ENCODE measurements around the gene MGARP. TPM values are rescaled to one million over a fixed set of nuclear protein-coding genes. Genes with fewer than 3 reads are reported as not detected.

MGARP gene
- total and polyA plus RNA-seq, 4 experiments from 2014 or later = 0.20 to 0.52 (median 0.28) TPM

DNA sequence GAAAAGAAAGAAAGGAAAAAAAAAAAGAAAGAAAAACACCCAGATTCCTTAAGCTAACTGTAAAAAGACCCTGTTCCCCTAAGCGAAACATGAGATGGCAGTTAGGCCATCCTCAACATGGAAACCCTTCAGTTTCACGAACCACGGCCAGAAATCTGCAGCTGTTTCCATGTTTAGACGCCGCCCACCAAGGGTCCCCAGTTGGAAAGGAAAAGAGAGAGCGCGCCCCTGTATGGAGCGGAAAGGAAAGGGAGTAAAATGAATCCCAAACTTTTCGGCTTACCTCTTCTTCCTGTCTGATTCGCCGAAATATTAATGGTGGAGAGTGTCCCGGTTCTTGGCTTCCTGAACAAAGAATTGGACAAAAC lies 38.3 kb downstream of the MGARP start:
- Histone ChIP-seq H3K4me3 (ENCODE audit: low read length in 2 of 2) (no peak overlapping the region), H3K4me1 (ENCODE audit: insufficient read depth, low read length) (peaks cover 9% of the 10 kb centered on the region), H3K27ac (ENCODE audit: low read depth, low read length) (no peak overlapping the region), H3K9me3 (ENCODE audit: control insufficient read depth in 1 of 2, low read length in 2 of 2) (no peaks in the 10 kb centered on the region), H3K27me3 (ENCODE audit: insufficient read depth, low read length) (no peaks in the 10 kb centered on the region), H3K36me3 (ENCODE audit: insufficient read depth, low read length) (no peaks in the 10 kb centered on the region)
- Mint-ChIP-seq H3K36me3 (peaks cover 0 to 6% of the 10 kb centered on the region in 2 donors), H3K4me1 (peaks cover 0 to 10% (median 3%) of the 10 kb centered on the region in 4 donors), H3K27me3 (no peaks in the 10 kb centered on the region), H3K9me3 (peaks cover 0 to 9% (median 1%) of the 10 kb centered on the region in 8 donors), H3K27ac (no peak overlapping the region), H3K4me3 (no peak overlapping the region)
- no peak for DNase-seq
- intact Hi-C loops (cut with micrococcal nuclease) = no loop called here
- CTCF ChIA-PET (ENCODE audit: partially characterized antibody) = no interaction called here
- POLR2A ChIA-PET (ENCODE audit: partially characterized antibody) = no interaction called here

DNA sequence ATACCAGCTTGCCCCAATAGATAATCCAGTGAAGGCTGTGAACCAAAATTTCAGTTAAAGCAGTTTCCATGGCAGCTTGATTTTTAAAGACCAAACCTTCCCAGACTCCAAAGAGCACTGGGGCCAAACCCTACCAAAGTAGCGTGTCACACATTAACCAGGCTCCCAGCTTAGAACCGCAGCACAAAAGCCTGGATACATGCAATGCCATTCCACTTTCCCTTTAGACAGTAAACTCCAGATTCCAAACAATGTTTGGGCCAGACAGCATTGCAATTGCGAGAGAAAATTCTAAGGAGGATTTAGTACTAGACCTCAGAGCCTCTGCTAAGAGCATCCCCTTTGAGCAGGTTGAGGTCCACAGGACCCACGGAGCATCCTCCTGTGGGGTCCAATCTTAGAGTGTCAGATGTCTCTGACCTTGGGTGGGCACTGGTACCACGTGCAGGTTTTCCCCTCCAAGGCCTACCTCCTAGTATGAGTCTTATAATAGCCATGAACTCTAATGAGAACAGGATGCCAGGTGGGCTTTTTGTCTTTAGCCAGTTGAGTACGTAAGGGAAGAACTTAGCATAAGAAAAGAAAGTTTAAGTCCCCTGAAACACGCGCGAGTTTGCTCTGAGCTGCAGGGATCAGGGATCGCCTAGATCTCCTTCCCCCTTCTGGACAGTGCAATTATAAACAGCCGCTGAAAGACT lies 38.8 kb downstream of the MGARP start:
- peaks cover 0 to 6% of the 10 kb centered on the region in 2 donors for H3K36me3 Mint-ChIP-seq
- no peaks in the 10 kb centered on the region for H3K27me3 Mint-ChIP-seq
- H3K4me3 Mint-ChIP-seq = no peak overlapping the region
- intact Hi-C loops (cut with micrococcal nuclease) = no loop called here
- Histone ChIP-seq H3K9me3 (ENCODE audit: control insufficient read depth in 1 of 2, low read length in 2 of 2) (no peaks in the 10 kb centered on the region), H3K27me3 (ENCODE audit: insufficient read depth, low read length) (no peaks in the 10 kb centered on the region), H3K4me3 (ENCODE audit: low read length in 2 of 2) (no peak overlapping the region), H3K27ac (ENCODE audit: low read depth, low read length) (no peak overlapping the region), H3K36me3 (ENCODE audit: insufficient read depth, low read length) (no peaks in the 10 kb centered on the region), H3K4me1 (ENCODE audit: insufficient read depth, low read length) (peaks cover 9% of the 10 kb centered on the region)
- peaks cover 0 to 9% (median 1%) of the 10 kb centered on the region in 8 donors for H3K9me3 Mint-ChIP-seq
- ChIA-PET CTCF (ENCODE audit: partially characterized antibody) (no interaction called here), POLR2A (ENCODE audit: partially characterized antibody) (no interaction called here)
- DNase-seq = no peak
- peaks cover 0 to 10% (median 3%) of the 10 kb centered on the region in 4 donors for H3K4me1 Mint-ChIP-seq
- peak overlapping the region in 1 of 7 donors; percentile 44 for H3K27ac Mint-ChIP-seq

DNA sequence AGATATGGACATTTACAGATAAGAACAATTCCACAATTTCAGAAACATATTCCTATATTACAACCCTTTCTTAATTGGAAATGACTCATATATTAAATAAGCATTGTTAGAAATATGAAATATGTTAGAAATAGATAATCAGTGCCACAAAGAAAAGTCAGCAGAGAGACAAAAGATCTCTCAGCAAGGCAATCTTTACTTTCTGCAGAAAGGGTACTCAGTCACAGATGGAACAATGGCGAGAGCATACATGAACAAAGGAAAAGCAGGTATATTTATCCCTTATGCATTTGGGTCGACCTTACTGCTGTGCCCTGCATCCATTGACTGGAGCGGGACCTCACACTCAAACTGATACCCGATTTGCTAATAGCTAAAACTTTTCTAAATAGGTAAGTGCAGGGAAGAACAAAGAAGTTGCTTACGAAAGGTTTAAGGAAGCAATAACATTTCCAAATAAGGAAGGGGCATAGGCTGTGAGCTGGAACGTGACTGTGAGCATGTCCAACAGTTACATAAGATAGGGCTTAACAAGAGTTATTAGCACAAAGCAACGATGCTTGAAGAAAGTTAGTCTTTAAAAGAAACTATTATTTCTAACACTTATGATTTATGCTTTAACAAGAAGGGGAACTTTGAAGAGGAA lies 40.8 kb downstream of the MGARP start:
- H3K4me3 ChIP-seq (ENCODE audit: low read length in 2 of 2) = no peak overlapping the region
- DNase-seq = no peak
- H3K9me3 ChIP-seq (ENCODE audit: control insufficient read depth in 1 of 2, low read length in 2 of 2) = no peaks in the 10 kb centered on the region
- Mint-ChIP-seq H3K36me3 (peaks cover 0 to 6% of the 10 kb centered on the region in 2 donors), H3K27me3 (no peaks in the 10 kb centered on the region), H3K9me3 (peaks cover 0 to 9% (median 1%) of the 10 kb centered on the region in 8 donors), H3K27ac (no peak overlapping the region), H3K4me1 (peaks cover 0 to 10% (median 3%) of the 10 kb centered on the region in 4 donors), H3K4me3 (no peak overlapping the region)
- intact Hi-C loops (cut with micrococcal nuclease) = no loop called here
- H3K4me1 ChIP-seq (ENCODE audit: insufficient read depth, low read length) = peaks cover 9% of the 10 kb centered on the region
- H3K27ac ChIP-seq (ENCODE audit: low read depth, low read length) = no peak overlapping the region
- H3K36me3 ChIP-seq (ENCODE audit: insufficient read depth, low read length) = no peaks in the 10 kb centered on the region
- ChIA-PET POLR2A (ENCODE audit: partially characterized antibody) (no interaction called here), CTCF (ENCODE audit: partially characterized antibody) (no interaction called here)
- no peaks in the 10 kb centered on the region for H3K27me3 ChIP-seq (ENCODE audit: insufficient read depth, low read length)

DNA sequence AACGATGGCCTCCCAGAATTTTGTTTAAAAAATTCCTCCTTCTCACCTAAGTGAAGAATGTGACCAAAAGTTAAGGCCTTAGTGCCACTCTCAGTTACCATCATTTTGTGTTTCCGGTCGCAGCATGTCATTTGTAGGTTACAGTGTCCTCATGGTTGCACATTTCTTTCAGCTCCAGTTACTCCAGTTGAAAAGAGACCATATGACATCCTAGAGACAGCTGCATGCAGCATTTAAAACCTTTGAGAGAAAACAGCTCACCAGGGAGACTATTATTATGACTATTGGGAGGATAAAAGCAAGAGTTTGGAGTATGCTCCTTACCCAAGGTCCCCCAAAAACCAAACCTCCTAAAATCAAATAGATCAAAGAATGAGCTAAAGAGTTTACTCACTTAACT lies 45.8 kb downstream of the MGARP start:
- H3K9me3 Mint-ChIP-seq = peaks cover 0 to 6% (median under 1%) of the 10 kb centered on the region in 8 donors
- no peak for DNase-seq
- no peaks in the 10 kb centered on the region for H3K27me3 Mint-ChIP-seq
- CTCF ChIA-PET (ENCODE audit: partially characterized antibody) = interaction anchor here (0.7 to 1.7 kb wide), 3 partner anchors 9 to 1207 kb away, joined by 4 to 7 read pairs (median 4); no protein-coding TSS in a partner anchor
- POLR2A ChIA-PET (ENCODE audit: partially characterized antibody) = interaction anchor here (1.5 kb wide), 1 partner anchor 32 kb away, joined by 3 read pairs; no protein-coding TSS in a partner anchor
- H3K27ac Mint-ChIP-seq = no peak overlapping the region
- Histone ChIP-seq H3K4me3 (ENCODE audit: low read length in 2 of 2) (no peak overlapping the region), H3K27ac (ENCODE audit: low read depth, low read length) (no peak overlapping the region), H3K4me1 (ENCODE audit: insufficient read depth, low read length) (peaks cover 9% of the 10 kb centered on the region), H3K27me3 (ENCODE audit: insufficient read depth, low read length) (no peaks in the 10 kb centered on the region), H3K36me3 (ENCODE audit: insufficient read depth, low read length) (no peaks in the 10 kb centered on the region), H3K9me3 (ENCODE audit: control insufficient read depth in 1 of 2, low read length in 2 of 2) (no peaks in the 10 kb centered on the region)
- H3K4me3 Mint-ChIP-seq = no peak overlapping the region
- peaks cover 0 to 10% (median 5%) of the 10 kb centered on the region in 4 donors for H3K4me1 Mint-ChIP-seq
- intact Hi-C loops (cut with micrococcal nuclease) = no loop called here
- peaks cover 0 to 6% of the 10 kb centered on the region in 2 donors for H3K36me3 Mint-ChIP-seq

DNA sequence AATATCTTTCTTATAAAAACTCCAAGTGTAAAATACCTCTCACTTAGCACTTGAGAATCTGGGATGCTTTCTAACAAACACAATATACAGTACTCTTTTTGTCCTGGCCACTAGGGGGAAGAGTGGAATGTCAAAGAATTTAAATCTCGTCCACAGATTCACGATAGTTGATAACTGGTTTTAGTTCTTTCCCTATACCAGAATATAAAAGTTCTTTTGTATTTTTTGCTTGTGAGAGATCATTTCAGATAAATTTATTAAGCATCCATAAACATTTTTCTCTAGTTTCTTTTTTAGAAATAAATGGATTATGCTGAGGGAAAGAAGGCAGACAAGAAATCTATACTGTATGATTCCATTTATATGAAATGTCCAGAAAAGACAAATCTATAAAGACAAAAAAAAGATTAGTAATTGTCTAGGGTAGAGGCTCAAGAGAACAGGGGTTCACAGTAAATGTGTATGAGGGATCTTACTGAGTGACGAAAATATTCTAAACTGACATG lies 50.4 kb downstream of the MGARP start:
- Mint-ChIP-seq H3K9me3 (no peaks in the 10 kb centered on the region), H3K4me3 (no peak overlapping the region), H3K27ac (no peak overlapping the region), H3K27me3 (no peaks in the 10 kb centered on the region), H3K4me1 (peaks cover 0 to 3% (median 1%) of the 10 kb centered on the region in 4 donors), H3K36me3 (no peaks in the 10 kb centered on the region)
- Histone ChIP-seq H3K4me1 (ENCODE audit: insufficient read depth, low read length) (no peaks in the 10 kb centered on the region), H3K27ac (ENCODE audit: low read depth, low read length) (no peak overlapping the region), H3K9me3 (ENCODE audit: control insufficient read depth in 1 of 2, low read length in 2 of 2) (no peaks in the 10 kb centered on the region), H3K27me3 (ENCODE audit: insufficient read depth, low read length) (no peaks in the 10 kb centered on the region), H3K36me3 (ENCODE audit: insufficient read depth, low read length) (no peaks in the 10 kb centered on the region), H3K4me3 (ENCODE audit: low read length in 2 of 2) (no peak overlapping the region)
- POLR2A ChIA-PET (ENCODE audit: partially characterized antibody) = interaction anchor here (0.7 kb wide), 1 partner anchor 208 kb away, joined by 4 read pairs; no protein-coding TSS in a partner anchor
- intact Hi-C loops (cut with micrococcal nuclease) = loop anchor here (1.0 to 5.0 kb wide), 7 partner anchors 38 to 422 kb away; partner anchors contain the start of gene ELF2
- CTCF ChIA-PET (ENCODE audit: partially characterized antibody) = interaction anchor here (1.0 to 3.9 kb wide), 4 partner anchors 14 to 129 kb away, joined by 4 to 46 read pairs (median 4); no protein-coding TSS in a partner anchor
- peak in 4 of 5 donors; percentile 42 to 54 (median 48) for DNase-seq

DNA sequence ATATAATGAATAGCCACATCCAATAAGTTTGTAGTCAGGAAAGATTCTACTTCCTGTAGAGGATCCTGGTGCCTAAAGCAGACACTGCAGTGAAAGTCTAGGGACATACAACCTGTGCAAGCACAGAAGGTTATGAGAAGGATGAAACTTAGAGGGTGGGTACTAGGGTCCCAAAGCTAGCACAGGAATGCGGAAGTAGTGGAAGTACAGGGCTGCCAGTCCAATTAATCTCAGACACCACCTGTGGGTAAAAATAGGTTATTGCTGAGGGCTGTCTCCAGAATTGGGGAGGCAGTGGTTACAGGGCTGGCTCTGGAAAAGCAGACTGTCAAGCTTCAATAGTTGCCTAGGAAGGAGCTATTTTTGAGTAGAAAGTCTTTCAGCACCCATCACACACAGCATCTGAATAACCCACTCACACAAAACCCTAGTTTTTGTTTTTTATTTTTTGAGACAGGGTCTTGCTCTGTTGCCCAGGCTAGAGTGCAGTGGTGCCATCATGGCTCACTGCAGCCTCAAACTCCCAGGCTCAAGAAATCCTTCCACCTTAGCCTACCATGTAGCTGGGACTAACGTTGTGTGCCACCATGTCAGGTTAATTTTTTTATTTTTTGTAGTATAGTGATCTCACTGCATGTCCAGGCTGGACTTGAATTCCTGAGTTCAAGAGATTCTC lies 52.2 kb downstream of the MGARP start:
- ChIA-PET POLR2A (ENCODE audit: partially characterized antibody) (no interaction called here), CTCF (ENCODE audit: partially characterized antibody) (interaction anchor here (0.7 to 3.9 kb wide), 21 partner anchors 9 to 422 kb away, joined by 3 to 46 read pairs (median 4); partner anchors contain the start of genes NAA15 and NDUFC1)
- Histone ChIP-seq H3K27ac (ENCODE audit: low read depth, low read length) (no peak overlapping the region), H3K27me3 (ENCODE audit: insufficient read depth, low read length) (no peaks in the 10 kb centered on the region), H3K4me3 (ENCODE audit: low read length in 2 of 2) (no peak overlapping the region), H3K9me3 (ENCODE audit: control insufficient read depth in 1 of 2, low read length in 2 of 2) (no peaks in the 10 kb centered on the region), H3K36me3 (ENCODE audit: insufficient read depth, low read length) (no peaks in the 10 kb centered on the region), H3K4me1 (ENCODE audit: insufficient read depth, low read length) (no peaks in the 10 kb centered on the region)
- no peaks in the 10 kb centered on the region for H3K27me3 Mint-ChIP-seq
- peak in 1 of 5 donors; percentile 10 for DNase-seq
- H3K4me3 Mint-ChIP-seq = no peak overlapping the region
- intact Hi-C loops (cut with micrococcal nuclease) = loop anchor here (5.0 kb wide), 2 partner anchors 39 to 51 kb away; partner anchors contain the start of gene ELF2
- no peaks in the 10 kb centered on the region for H3K36me3 Mint-ChIP-seq
- no peak overlapping the region for H3K27ac Mint-ChIP-seq
- no peaks in the 10 kb centered on the region for H3K9me3 Mint-ChIP-seq
- H3K4me1 Mint-ChIP-seq = peaks cover 0 to 3% (median 1%) of the 10 kb centered on the region in 4 donors

Measured in CD4-positive, alpha-beta memory T cell (primary cell).